OCI-LY3 (cell line): ENCODE measurements around the gene TBK1.

Experiments
- CTCF ChIP-seq: fragments of 200-600, 300-600 bp; sonication (generic); IDR thresholded peaks from 2 replicates; pipeline ENCODE4 v1.5.1; 2014; ENCODE audit warnings: antibody characterized with exemption, low read length, low read depth
- EZH2phosphoT487 ChIP-seq: fragments of 200-600 bp; shearing (Covaris generic); IDR thresholded peaks from 2 replicates; pipeline ENCODE4 v1.6.1; 2018; ENCODE audit warnings: antibody characterized with exemption, mixed run types, low read depth

DNA sequence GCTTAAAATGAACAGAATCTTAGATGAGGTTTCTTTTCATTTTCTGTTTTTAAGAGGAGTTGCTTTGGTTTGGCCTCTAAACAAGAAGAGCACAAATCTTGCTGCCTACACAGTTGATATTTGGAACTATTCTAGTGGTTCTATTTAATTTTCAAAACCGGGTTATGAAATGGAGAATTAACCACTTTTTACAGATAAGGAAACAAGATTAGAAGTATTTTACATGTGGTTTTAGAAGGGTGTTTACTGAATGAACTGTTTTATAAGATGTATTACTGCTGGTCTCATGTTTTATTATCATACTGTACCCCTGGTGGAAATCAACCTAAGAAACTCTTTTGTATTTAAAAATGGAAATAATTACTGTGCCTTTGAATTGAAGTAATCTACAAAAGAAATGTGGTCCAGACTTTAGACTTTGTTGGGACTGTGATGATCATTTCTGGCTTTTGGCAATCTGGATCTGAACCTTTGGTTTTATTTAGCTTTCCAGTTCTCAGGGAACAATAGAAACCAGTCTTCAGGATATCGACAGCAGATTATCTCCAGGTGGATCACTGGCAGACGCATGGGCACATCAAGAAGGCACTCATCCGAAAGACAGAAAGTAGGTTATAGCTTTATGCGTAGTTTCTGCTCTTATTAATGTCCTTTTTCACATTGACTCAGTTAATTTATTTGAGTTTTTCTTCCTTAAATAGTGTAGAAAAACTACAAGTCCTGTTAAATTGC, 43.2 kb downstream of the TBK1 start:
- TF ChIP-seq CTCF (no peak), EZH2phosphoT487 (no peak)
